MM.1S (cell line): ENCODE data around the gene ADCY5.

Experiments used
- DNase-seq: peaks from one replicate; pipeline ENCODE4 v3.0.0-alpha.2; 2015
- H2AFZ ChIP-seq: fragments of 300-600 bp; sonication (generic); 2 replicates; pipeline ENCODE4 v1.6.0; 2016; ENCODE audit warnings: antibody characterized with exemption, low read length
- H3F3A ChIP-seq: fragments of 300-600 bp; sonication (generic); 2 replicates; pipeline ENCODE4 v1.6.1; 2016; ENCODE audit warnings: mild to moderate bottlenecking, antibody characterized with exemption, low read length, moderate library complexity, mixed read lengths; ENCODE audit not compliant: insufficient read depth
- H3K27ac ChIP-seq: fragments of 300-600 bp; sonication (generic); 2 replicates; pipeline ENCODE4 v1.5.1; 2016; ENCODE audit warnings: mild to moderate bottlenecking, low read length
- H3K27me3 ChIP-seq: fragments of 300-600 bp; sonication (generic); replicated peaks from 2 replicates; pipeline ENCODE4 v1.6.0; 2016; ENCODE audit warnings: low read length; ENCODE audit not compliant: insufficient read depth
- H3K36me3 ChIP-seq: fragments of 300-600 bp; sonication (generic); replicated peaks from 2 replicates; pipeline ENCODE4 v1.6.1; 2016; ENCODE audit warnings: mild to moderate bottlenecking, low read length, mixed read lengths; ENCODE audit not compliant: insufficient read depth
- H3K4me1 ChIP-seq: fragments of 300-600 bp; sonication (generic); 2 replicates; pipeline ENCODE4 v1.6.1; 2016; ENCODE audit warnings: low read length, mixed read lengths
- H3K4me2 ChIP-seq: fragments of 300-600 bp; sonication (generic); 2 replicates; pipeline ENCODE4 v1.6.0; 2016; ENCODE audit warnings: low read depth, low read length
- H3K4me3 ChIP-seq: fragments of 300-600 bp; sonication (generic); 2 replicates; pipeline ENCODE4 v1.5.1; 2016; ENCODE audit warnings: low read length, mixed read lengths
- H3K79me2 ChIP-seq: fragments of 300-600 bp; sonication (generic); 2 replicates; pipeline ENCODE4 v1.6.1; 2016; ENCODE audit warnings: mixed run types, low read length, mixed read lengths
- H3K9ac ChIP-seq: fragments of 300-600 bp; sonication (generic); 2 replicates; pipeline ENCODE4 v1.6.1; 2016; ENCODE audit warnings: low read length, mixed read lengths
- H3K9me2 ChIP-seq: fragments of 300-600 bp; sonication (generic); replicated peaks from 2 replicates; pipeline ENCODE4 v1.6.1; 2016; ENCODE audit warnings: mild to moderate bottlenecking, low read length, mixed read lengths; ENCODE audit not compliant: insufficient read depth
- H3K9me3 ChIP-seq: fragments of 300-600 bp; sonication (generic); replicated peaks from 2 replicates; pipeline ENCODE4 v1.6.1; 2016; ENCODE audit warnings: mild to moderate bottlenecking, low read length, mixed read lengths; ENCODE audit not compliant: insufficient read depth
- H4K20me1 ChIP-seq: fragments of 300-600 bp; sonication (generic); 2 replicates; pipeline ENCODE4 v1.6.1; 2016; ENCODE audit warnings: mild to moderate bottlenecking, low read length, moderate library complexity, mixed read lengths; ENCODE audit not compliant: insufficient read depth
- CTCF ChIP-seq: fragments of 300-600 bp; sonication (generic); IDR thresholded peaks from 2 replicates; pipeline ENCODE4 v1.5.1; 2016; ENCODE audit warnings: antibody characterized with exemption, low read length, mixed read lengths
- EZH2 ChIP-seq: fragments of 300-600 bp; sonication (generic); optimal IDR thresholded peaks from 2 replicates; pipeline ENCODE3; 2017; ENCODE audit warnings: low read depth, mild to moderate bottlenecking, antibody characterized with exemption, low read length, mixed read lengths
- EZH2phosphoT487 ChIP-seq: fragments of 300-600 bp; sonication (generic); IDR thresholded peaks from 2 replicates; pipeline ENCODE4 v1.6.1; 2018; ENCODE audit warnings: antibody characterized with exemption, low read length

ADCY5 gene

GRCh38 chr3:123371859-123372685 lies 76.8 kb downstream of the ADCY5 start:
- Histone ChIP-seq H3K9me2 (no peaks in the 10 kb centered on the region), H3K79me2 (no peaks in the 10 kb centered on the region), H3K27ac (no peak overlapping the region), H3K27me3 (no peaks in the 10 kb centered on the region), H3F3A (no peaks in the 10 kb centered on the region), H3K4me1 (no peaks in the 10 kb centered on the region), H4K20me1 (no peaks in the 10 kb centered on the region), H2AFZ (no peak overlapping the region), H3K36me3 (no peaks in the 10 kb centered on the region), H3K9ac (no peak overlapping the region), H3K4me3 (no peak overlapping the region), H3K4me2 (no peak overlapping the region), H3K9me3 (no peaks in the 10 kb centered on the region)
- DNase-seq = no peak
- TF ChIP-seq EZH2phosphoT487 (no peak), CTCF (no peak), EZH2 (no peak)

GRCh38 chr3:123371426-123371825 lies 77.5 kb downstream of the ADCY5 start:
- Histone ChIP-seq H3K4me3 (no peak overlapping the region), H3K4me2 (no peak overlapping the region), H3K9ac (no peak overlapping the region), H3F3A (no peaks in the 10 kb centered on the region), H2AFZ (no peak overlapping the region), H3K79me2 (no peaks in the 10 kb centered on the region), H3K9me2 (no peaks in the 10 kb centered on the region), H3K27me3 (no peaks in the 10 kb centered on the region), H4K20me1 (no peaks in the 10 kb centered on the region), H3K9me3 (no peaks in the 10 kb centered on the region), H3K27ac (no peak overlapping the region), H3K4me1 (no peaks in the 10 kb centered on the region), H3K36me3 (no peaks in the 10 kb centered on the region)
- TF ChIP-seq CTCF = no peak
- TF ChIP-seq EZH2phosphoT487 = no peak
- TF ChIP-seq EZH2 = no peak
- no peak for DNase-seq

GRCh38 chr3:123370819-123371218 lies 78.1 kb downstream of the ADCY5 start:
- Histone ChIP-seq H3K79me2 (no peaks in the 10 kb centered on the region), H3K4me1 (no peaks in the 10 kb centered on the region), H3K9me3 (no peaks in the 10 kb centered on the region), H3K4me2 (no peak overlapping the region), H3K27ac (no peak overlapping the region), H3F3A (no peaks in the 10 kb centered on the region), H3K9me2 (no peaks in the 10 kb centered on the region), H3K27me3 (no peaks in the 10 kb centered on the region), H3K36me3 (no peaks in the 10 kb centered on the region), H4K20me1 (no peaks in the 10 kb centered on the region), H2AFZ (no peak overlapping the region), H3K9ac (no peak overlapping the region), H3K4me3 (no peak overlapping the region)
- no peak for DNase-seq
- TF ChIP-seq CTCF (no peak), EZH2 (no peak), EZH2phosphoT487 (no peak)
